Measurements from ENCODE around the gene OR51S1.

OR51S1 gene

DNA sequence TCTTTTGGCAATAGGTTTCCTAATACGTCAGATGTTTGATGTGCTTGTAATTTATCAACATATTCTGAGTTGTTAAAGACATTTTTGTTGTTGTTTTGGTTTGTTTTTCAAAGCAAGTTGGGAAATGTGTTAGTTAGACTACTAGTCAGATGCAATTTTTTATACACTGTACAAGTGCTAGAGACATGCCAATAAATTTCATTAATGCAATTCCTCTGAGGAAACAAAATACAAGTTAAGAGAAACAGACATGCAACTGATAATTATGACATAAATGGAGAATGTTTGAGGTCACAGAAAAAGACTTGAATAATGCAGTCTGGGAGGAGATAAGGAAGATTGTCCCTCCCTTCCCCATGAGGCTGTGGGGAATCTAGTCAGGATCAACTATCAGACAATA lies 38.6 kb upstream of the OR51S1 start:
- TF ChIP-seq CEBPB (IDR thresholded peaks at IDR 0.05) (no peak), ZBTB7A (IDR thresholded peaks at IDR 0.05; ENCODE audit: low read depth) (no peak), TCF12 (IDR thresholded peaks at IDR 0.05; ENCODE audit: low read depth) (no peak), NFIC (IDR thresholded peaks at IDR 0.05) (no peak), EP300 (IDR thresholded peaks at IDR 0.05; ENCODE audit: borderline replicate concordance) (no peak), FOXM1 (IDR thresholded peaks at IDR 0.05; ENCODE audit: borderline replicate concordance, low read depth) (no peak), RAD21 (IDR thresholded peaks at IDR 0.05; ENCODE audit: low read depth) (no peak), CREB1 (IDR thresholded peaks at IDR 0.05; ENCODE audit: low read depth) (no peak), EGR1 (IDR thresholded peaks at IDR 0.05) (no peak), TAF1 (IDR thresholded peaks at IDR 0.05; ENCODE audit: low read depth) (no peak), YY1 (IDR thresholded peaks at IDR 0.05; ENCODE audit: low read depth) (no peak)
- TF ChIP-seq, protein P1, sequence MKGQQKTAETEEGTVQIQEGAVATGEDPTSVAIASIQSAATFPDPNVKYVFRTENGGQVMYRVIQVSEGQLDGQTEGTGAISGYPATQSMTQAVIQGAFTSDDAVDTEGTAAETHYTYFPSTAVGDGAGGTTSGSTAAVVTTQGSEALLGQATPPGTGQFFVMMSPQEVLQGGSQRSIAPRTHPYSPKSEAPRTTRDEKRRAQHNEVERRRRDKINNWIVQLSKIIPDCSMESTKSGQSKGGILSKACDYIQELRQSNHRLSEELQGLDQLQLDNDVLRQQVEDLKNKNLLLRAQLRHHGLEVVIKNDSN (IDR thresholded peaks at IDR 0.05), result no peak
- TF ChIP-seq, protein P2, sequence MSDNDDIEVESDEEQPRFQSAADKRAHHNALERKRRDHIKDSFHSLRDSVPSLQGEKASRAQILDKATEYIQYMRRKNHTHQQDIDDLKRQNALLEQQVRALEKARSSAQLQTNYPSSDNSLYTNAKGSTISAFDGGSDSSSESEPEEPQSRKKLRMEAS (IDR thresholded peaks at IDR 0.05), result no peak

DNA sequence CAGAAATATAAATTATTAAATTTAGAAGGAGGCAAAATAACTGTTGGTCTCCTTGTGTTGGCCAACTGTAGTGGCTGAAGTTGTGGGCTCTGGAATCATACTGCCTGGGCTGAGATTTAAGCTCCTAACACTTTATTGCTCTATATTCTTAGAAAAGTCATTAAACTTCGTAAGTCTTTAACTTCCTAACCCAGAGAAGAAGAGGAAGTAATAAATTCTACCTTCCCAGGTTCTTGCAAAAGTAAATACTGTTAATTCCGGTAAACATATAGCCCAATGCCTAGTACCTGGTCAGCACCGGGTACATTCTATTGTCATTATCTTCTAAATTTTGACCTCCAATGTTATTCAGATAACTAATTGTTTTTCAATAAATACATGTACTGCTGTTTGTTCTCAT lies 37.2 kb upstream of the OR51S1 start:
- TF ChIP-seq, protein P2 (IDR thresholded peaks at IDR 0.05), result no peak
- TF ChIP-seq EGR1 (IDR thresholded peaks at IDR 0.05), result no peak
- no peak for TF ChIP-seq TCF12 (IDR thresholded peaks at IDR 0.05; ENCODE audit: low read depth)
- TF ChIP-seq, protein P1 (IDR thresholded peaks at IDR 0.05), result no peak
- TF ChIP-seq EP300 (IDR thresholded peaks at IDR 0.05; ENCODE audit: borderline replicate concordance), result no peak
- no peak for TF ChIP-seq RAD21 (IDR thresholded peaks at IDR 0.05; ENCODE audit: low read depth)
- no peak for TF ChIP-seq TEAD4 (IDR thresholded peaks at IDR 0.05)
- TF ChIP-seq CREB1 (IDR thresholded peaks at IDR 0.05; ENCODE audit: low read depth), result no peak
- no peak for TF ChIP-seq NFIC (IDR thresholded peaks at IDR 0.05)
- TF ChIP-seq, protein P3, sequence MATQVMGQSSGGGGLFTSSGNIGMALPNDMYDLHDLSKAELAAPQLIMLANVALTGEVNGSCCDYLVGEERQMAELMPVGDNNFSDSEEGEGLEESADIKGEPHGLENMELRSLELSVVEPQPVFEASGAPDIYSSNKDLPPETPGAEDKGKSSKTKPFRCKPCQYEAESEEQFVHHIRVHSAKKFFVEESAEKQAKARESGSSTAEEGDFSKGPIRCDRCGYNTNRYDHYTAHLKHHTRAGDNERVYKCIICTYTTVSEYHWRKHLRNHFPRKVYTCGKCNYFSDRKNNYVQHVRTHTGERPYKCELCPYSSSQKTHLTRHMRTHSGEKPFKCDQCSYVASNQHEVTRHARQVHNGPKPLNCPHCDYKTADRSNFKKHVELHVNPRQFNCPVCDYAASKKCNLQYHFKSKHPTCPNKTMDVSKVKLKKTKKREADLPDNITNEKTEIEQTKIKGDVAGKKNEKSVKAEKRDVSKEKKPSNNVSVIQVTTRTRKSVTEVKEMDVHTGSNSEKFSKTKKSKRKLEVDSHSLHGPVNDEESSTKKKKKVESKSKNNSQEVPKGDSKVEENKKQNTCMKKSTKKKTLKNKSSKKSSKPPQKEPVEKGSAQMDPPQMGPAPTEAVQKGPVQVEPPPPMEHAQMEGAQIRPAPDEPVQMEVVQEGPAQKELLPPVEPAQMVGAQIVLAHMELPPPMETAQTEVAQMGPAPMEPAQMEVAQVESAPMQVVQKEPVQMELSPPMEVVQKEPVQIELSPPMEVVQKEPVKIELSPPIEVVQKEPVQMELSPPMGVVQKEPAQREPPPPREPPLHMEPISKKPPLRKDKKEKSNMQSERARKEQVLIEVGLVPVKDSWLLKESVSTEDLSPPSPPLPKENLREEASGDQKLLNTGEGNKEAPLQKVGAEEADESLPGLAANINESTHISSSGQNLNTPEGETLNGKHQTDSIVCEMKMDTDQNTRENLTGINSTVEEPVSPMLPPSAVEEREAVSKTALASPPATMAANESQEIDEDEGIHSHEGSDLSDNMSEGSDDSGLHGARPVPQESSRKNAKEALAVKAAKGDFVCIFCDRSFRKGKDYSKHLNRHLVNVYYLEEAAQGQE (IDR thresholded peaks at IDR 0.05; ENCODE audit: low read depth), result no peak
- TF ChIP-seq CEBPB (IDR thresholded peaks at IDR 0.05), result no peak
- TF ChIP-seq ZBTB7A (IDR thresholded peaks at IDR 0.05; ENCODE audit: low read depth), result no peak
- no peak for TF ChIP-seq YY1 (IDR thresholded peaks at IDR 0.05; ENCODE audit: low read depth)
- no peak for TF ChIP-seq FOXM1 (IDR thresholded peaks at IDR 0.05; ENCODE audit: borderline replicate concordance, low read depth)
- no peak for TF ChIP-seq TAF1 (IDR thresholded peaks at IDR 0.05; ENCODE audit: low read depth)

DNA sequence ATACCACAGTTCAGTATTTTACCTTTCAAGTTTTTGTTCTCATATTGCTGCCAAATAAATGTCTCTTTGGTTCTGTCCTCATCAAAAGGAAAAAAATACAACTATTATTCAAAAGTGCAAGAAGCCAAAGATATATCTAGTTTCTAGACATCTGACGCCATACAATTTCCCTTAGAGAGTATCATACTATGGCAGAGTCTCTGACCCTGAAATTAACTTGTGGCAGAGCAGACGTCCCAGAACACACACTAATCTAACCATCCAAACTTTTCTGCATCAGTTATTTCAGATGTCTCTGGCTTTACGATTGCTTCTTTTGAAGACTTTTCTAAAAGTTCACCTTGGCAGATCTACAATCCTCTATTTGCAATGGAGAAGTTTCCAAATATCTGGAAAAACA lies 35.4 kb upstream of the OR51S1 start:
- TF ChIP-seq NFIC (IDR thresholded peaks at IDR 0.05) (no peak), ZBTB7A (IDR thresholded peaks at IDR 0.05; ENCODE audit: low read depth) (no peak), RAD21 (IDR thresholded peaks at IDR 0.05; ENCODE audit: low read depth) (no peak), TAF1 (IDR thresholded peaks at IDR 0.05; ENCODE audit: low read depth) (no peak), EP300 (IDR thresholded peaks at IDR 0.05; ENCODE audit: borderline replicate concordance) (no peak), YY1 (IDR thresholded peaks at IDR 0.05; ENCODE audit: low read depth) (no peak), EGR1 (IDR thresholded peaks at IDR 0.05) (no peak), TEAD4 (IDR thresholded peaks at IDR 0.05) (no peak), FOXM1 (IDR thresholded peaks at IDR 0.05; ENCODE audit: borderline replicate concordance, low read depth) (no peak), CREB1 (IDR thresholded peaks at IDR 0.05; ENCODE audit: low read depth) (no peak), CEBPB (IDR thresholded peaks at IDR 0.05) (no peak), TCF12 (IDR thresholded peaks at IDR 0.05; ENCODE audit: low read depth) (no peak)
- TF ChIP-seq, protein P1 (IDR thresholded peaks at IDR 0.05), result no peak
- TF ChIP-seq, protein P3 (IDR thresholded peaks at IDR 0.05; ENCODE audit: low read depth), result no peak

DNA sequence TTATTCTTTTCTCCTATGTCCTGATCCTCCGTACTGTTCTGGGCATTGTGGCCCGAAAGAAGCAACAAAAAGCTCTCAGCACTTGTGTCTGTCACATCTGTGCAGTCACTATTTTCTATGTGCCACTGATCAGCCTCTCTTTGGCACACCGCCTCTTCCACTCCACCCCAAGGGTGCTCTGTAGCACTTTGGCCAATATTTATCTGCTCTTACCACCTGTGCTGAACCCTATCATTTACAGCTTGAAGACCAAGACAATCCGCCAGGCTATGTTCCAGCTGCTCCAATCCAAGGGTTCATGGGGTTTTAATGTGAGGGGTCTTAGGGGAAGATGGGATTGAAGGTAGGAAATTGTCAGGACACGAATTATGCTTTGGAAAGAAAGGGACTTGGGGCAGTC lies 33.5 kb upstream of the OR51S1 start:
- TF ChIP-seq EGR1 (IDR thresholded peaks at IDR 0.05) (no peak), CEBPB (IDR thresholded peaks at IDR 0.05) (no peak), ZBTB7A (IDR thresholded peaks at IDR 0.05; ENCODE audit: low read depth) (no peak), RAD21 (IDR thresholded peaks at IDR 0.05; ENCODE audit: low read depth) (no peak), NFIC (IDR thresholded peaks at IDR 0.05) (no peak), CREB1 (IDR thresholded peaks at IDR 0.05; ENCODE audit: low read depth) (no peak), YY1 (IDR thresholded peaks at IDR 0.05; ENCODE audit: low read depth) (no peak), TCF12 (IDR thresholded peaks at IDR 0.05; ENCODE audit: low read depth) (no peak)
- TF ChIP-seq, protein P3 (IDR thresholded peaks at IDR 0.05; ENCODE audit: low read depth), result no peak
- TF ChIP-seq, protein P2 (IDR thresholded peaks at IDR 0.05), result no peak
- TF ChIP-seq, protein P1 (IDR thresholded peaks at IDR 0.05), result no peak
